Sigmoid colon (tissue), 4 donors: ENCODE measurements around the gene PEAR1.

Experiments used
- POLR2A ChIP-seq, 2 donors: fragments of 450-650 bp; IDR thresholded peaks; one replicate each; pipeline ENCODE4 v1.6.1; 2016; ENCODE audit warnings: antibody characterized with exemption in 2 of 2, mild to moderate bottlenecking in 2 of 2, moderate library complexity in 2 of 2
- POLR2AphosphoS5 ChIP-seq, 4 donors: sonication (generic); formaldehyde crosslinking; IDR thresholded peaks; one replicate each; pipeline ENCODE4 v1.6.1; 2017; ENCODE audit warnings: antibody characterized with exemption in 4 of 4
- TF ChIP-seq, protein P1 (sequence below), 4 experiments: fragments of 450-650 bp in 3 of 4; fragments of 200-600 bp in 1 of 4; IDR thresholded peaks; one replicate each; pipeline ENCODE4 v1.5.1; 2016 to 2019; ENCODE audit warnings: antibody characterized with exemption in 4 of 4, mild to moderate bottlenecking in 3 of 4, moderate library complexity in 2 of 4

DNA sequence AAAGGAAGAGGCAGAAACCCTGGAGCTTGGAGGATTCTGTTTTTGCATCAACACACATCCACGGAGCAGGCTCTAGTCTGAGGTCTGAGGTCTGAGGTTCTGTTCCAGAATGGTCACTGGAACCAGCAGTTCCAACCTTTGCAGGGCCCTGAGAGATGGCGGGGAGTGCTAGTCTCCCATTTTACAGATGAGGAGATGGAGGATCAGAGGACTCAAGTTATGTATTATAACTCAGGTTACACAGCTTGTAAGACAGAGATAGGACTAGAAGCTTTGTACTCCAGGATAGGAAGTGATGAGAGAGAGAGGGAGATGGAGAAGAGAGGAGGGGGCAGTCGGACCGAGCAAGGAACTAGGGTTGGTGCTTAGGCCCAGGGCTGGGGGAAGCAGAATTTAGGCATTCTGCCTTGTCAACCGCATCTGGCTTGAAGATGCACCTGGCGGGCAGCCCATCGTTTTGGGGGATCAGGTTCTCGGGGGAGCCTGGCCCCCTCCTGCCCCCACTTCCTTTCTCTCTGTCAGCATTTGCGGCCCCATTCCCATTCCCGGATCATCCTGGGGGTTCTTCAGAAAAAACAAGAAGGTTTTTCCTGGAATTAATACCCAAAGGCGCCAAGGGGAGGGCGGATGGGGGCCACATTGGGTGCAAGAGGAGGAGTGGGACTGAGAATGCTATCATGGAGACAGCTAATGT, 5.6 kb downstream of the PEAR1 start:
- TF ChIP-seq, protein P1, sequence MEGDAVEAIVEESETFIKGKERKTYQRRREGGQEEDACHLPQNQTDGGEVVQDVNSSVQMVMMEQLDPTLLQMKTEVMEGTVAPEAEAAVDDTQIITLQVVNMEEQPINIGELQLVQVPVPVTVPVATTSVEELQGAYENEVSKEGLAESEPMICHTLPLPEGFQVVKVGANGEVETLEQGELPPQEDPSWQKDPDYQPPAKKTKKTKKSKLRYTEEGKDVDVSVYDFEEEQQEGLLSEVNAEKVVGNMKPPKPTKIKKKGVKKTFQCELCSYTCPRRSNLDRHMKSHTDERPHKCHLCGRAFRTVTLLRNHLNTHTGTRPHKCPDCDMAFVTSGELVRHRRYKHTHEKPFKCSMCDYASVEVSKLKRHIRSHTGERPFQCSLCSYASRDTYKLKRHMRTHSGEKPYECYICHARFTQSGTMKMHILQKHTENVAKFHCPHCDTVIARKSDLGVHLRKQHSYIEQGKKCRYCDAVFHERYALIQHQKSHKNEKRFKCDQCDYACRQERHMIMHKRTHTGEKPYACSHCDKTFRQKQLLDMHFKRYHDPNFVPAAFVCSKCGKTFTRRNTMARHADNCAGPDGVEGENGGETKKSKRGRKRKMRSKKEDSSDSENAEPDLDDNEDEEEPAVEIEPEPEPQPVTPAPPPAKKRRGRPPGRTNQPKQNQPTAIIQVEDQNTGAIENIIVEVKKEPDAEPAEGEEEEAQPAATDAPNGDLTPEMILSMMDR (IDR thresholded peaks at IDR 0.05) = no peak
- no peak for TF ChIP-seq POLR2AphosphoS5 (IDR thresholded peaks at IDR 0.05)
- no peak for TF ChIP-seq POLR2A (IDR thresholded peaks at IDR 0.05)
